ENCODE measurements around the gene MAST1.
A peak's percentile ranks its signal among the peaks of the same experiment; 100 is the strongest.

MAST1 gene

DNA sequence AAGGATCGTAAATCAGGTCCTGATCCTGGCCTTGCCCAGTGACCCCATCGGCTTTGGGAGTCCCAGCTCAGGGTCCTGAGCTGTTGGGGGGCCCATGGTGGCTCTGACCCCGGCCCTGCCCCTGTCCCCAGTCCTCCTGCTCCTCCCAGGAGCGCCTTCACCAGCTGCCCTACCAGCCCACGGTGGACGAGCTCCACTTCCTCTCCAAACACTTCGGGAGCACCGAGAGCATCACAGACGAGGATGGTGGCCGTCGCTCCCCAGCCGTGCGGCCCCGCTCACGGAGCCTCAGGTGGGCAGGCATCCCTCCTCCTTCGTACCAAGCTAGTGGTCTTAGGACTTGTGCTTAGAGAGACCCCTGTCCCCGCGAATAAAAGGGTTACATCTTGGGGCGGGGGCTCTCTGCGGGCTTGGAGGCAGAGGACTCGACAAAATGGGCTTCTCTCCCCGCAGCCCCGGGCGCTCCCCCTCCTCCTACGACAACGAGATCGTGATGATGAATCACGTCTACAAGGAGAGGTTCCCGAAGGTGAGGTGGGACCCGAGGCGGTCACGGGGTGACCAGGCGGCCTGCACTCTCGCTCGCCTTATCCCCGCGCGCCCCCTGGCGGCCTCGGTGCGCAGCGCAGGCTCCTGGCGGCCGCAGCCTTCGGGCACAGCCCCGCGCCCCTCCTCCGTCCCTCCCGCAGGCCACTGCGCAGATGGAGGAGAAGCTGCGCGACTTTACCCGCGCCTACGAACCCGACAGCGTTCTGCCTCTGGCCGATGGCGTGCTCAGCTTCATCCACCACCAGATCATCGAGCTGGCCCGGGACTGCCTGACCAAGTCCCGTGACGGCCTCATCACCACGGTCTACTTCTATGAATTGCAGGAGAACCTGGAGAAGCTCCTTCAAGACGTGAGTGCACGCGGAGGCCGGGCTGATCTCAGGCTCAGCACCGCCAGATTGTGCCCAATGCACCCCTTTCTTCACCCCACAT is 9.1 kb downstream of the MAST1 start (continued):
- TF ChIP-seq, protein P1, sequence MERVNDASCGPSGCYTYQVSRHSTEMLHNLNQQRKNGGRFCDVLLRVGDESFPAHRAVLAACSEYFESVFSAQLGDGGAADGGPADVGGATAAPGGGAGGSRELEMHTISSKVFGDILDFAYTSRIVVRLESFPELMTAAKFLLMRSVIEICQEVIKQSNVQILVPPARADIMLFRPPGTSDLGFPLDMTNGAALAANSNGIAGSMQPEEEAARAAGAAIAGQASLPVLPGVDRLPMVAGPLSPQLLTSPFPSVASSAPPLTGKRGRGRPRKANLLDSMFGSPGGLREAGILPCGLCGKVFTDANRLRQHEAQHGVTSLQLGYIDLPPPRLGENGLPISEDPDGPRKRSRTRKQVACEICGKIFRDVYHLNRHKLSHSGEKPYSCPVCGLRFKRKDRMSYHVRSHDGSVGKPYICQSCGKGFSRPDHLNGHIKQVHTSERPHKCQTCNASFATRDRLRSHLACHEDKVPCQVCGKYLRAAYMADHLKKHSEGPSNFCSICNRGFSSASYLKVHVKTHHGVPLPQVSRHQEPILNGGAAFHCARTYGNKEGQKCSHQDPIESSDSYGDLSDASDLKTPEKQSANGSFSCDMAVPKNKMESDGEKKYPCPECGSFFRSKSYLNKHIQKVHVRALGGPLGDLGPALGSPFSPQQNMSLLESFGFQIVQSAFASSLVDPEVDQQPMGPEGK (tag by site-specific recombination; IDR thresholded peaks at IDR 0.05), result peak; percentile 59
- TF ChIP-seq ZNF24 (tag by site-specific recombination; IDR thresholded peaks at IDR 0.05) (no peak), ZBTB17 (tag by site-specific recombination; IDR thresholded peaks at IDR 0.05) (peak; percentile 72), SP7 (tag by site-specific recombination; IDR thresholded peaks at IDR 0.05) (peak; percentile 73), ZBTB1 (tag by site-specific recombination; IDR thresholded peaks at IDR 0.05) (no peak), ZNF335 (tag by site-specific recombination; conservative IDR thresholded peaks at IDR 0.05) (0 out of 2 replicates have a peak, but pooled peaks have one; percentile 22), BCL11A (tag by site-specific recombination; IDR thresholded peaks at IDR 0.05; ENCODE audit: low read depth) (peak; percentile 51; the same call in 1 of the 2 replicates), ZNF366 (tag by site-specific recombination; conservative IDR thresholded peaks at IDR 0.05) (no peak), BCL11B (tag by site-specific recombination; IDR thresholded peaks at IDR 0.05; ENCODE audit: low read depth) (peak; percentile 47; the same call in 1 of the 2 replicates), ZNF707 (tag by site-specific recombination; IDR thresholded peaks at IDR 0.05) (no peak), ZNF221 (tag by site-specific recombination; IDR thresholded peaks at IDR 0.05; ENCODE audit: borderline replicate concordance) (no peak), KLF9 (tag by site-specific recombination; IDR thresholded peaks at IDR 0.05; ENCODE audit: low read depth) (peak; percentile 42; the same call in 1 of the 2 replicates), ZNF341 (tag by site-specific recombination; IDR thresholded peaks at IDR 0.05; ENCODE audit: low read depth) (no peak), ZNF202 (tag by site-specific recombination; IDR thresholded peaks at IDR 0.05; ENCODE audit: borderline replicate concordance) (no peak), ZFP69B (tag by site-specific recombination; IDR thresholded peaks at IDR 0.05) (peak; percentile 97), ZFHX2 (tag by site-specific recombination; conservative IDR thresholded peaks at IDR 0.05) (peak; percentile 53), ZNF121 (tag by site-specific recombination; IDR thresholded peaks at IDR 0.05) (no peak), ZIC2 (tag by site-specific recombination; IDR thresholded peaks at IDR 0.05) (no peak), GFI1B (tag by site-specific recombination; IDR thresholded peaks at IDR 0.05) (no peak), ZNF112 (tag by site-specific recombination; IDR thresholded peaks at IDR 0.05) (no peak), PRDM1 (tag by site-specific recombination; IDR thresholded peaks at IDR 0.05) (0 out of 2 replicates have a peak, but pooled peaks have one; percentile 31), KLF8 (tag by site-specific recombination; IDR thresholded peaks at IDR 0.05) (peak; percentile 66; the same call in 1 of the 2 replicates), OVOL3 (tag by site-specific recombination; IDR thresholded peaks at IDR 0.05) (no peak), ZNF324 (tag by site-specific recombination; IDR thresholded peaks at IDR 0.05) (peak; percentile 47; the same call in 1 of the 2 replicates)
- TF ChIP-seq, protein P2, sequence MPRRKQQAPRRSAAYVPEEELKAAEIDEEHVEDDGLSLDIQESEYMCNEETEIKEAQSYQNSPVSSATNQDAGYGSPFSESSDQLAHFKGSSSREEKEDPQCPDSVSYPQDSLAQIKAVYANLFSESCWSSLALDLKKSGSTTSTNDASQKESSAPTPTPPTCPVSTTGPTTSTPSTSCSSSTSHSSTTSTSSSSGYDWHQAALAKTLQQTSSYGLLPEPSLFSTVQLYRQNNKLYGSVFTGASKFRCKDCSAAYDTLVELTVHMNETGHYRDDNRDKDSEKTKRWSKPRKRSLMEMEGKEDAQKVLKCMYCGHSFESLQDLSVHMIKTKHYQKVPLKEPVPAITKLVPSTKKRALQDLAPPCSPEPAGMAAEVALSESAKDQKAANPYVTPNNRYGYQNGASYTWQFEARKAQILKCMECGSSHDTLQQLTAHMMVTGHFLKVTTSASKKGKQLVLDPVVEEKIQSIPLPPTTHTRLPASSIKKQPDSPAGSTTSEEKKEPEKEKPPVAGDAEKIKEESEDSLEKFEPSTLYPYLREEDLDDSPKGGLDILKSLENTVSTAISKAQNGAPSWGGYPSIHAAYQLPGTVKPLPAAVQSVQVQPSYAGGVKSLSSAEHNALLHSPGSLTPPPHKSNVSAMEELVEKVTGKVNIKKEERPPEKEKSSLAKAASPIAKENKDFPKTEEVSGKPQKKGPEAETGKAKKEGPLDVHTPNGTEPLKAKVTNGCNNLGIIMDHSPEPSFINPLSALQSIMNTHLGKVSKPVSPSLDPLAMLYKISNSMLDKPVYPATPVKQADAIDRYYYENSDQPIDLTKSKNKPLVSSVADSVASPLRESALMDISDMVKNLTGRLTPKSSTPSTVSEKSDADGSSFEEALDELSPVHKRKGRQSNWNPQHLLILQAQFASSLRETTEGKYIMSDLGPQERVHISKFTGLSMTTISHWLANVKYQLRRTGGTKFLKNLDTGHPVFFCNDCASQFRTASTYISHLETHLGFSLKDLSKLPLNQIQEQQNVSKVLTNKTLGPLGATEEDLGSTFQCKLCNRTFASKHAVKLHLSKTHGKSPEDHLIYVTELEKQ (tag by site-specific recombination; IDR thresholded peaks at IDR 0.05; ENCODE audit: borderline replicate concordance), result no peak
- TF ChIP-seq, protein P3, sequence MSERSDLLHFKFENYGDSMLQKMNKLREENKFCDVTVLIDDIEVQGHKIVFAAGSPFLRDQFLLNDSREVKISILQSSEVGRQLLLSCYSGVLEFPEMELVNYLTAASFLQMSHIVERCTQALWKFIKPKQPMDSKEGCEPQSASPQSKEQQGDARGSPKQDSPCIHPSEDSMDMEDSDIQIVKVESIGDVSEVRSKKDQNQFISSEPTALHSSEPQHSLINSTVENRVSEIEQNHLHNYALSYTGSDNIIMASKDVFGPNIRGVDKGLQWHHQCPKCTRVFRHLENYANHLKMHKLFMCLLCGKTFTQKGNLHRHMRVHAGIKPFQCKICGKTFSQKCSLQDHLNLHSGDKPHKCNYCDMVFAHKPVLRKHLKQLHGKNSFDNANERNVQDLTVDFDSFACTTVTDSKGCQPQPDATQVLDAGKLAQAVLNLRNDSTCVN (tag by site-specific recombination; optimal IDR thresholded peaks at IDR 0.05), result peak; percentile 71
- TF ChIP-seq, protein P4, sequence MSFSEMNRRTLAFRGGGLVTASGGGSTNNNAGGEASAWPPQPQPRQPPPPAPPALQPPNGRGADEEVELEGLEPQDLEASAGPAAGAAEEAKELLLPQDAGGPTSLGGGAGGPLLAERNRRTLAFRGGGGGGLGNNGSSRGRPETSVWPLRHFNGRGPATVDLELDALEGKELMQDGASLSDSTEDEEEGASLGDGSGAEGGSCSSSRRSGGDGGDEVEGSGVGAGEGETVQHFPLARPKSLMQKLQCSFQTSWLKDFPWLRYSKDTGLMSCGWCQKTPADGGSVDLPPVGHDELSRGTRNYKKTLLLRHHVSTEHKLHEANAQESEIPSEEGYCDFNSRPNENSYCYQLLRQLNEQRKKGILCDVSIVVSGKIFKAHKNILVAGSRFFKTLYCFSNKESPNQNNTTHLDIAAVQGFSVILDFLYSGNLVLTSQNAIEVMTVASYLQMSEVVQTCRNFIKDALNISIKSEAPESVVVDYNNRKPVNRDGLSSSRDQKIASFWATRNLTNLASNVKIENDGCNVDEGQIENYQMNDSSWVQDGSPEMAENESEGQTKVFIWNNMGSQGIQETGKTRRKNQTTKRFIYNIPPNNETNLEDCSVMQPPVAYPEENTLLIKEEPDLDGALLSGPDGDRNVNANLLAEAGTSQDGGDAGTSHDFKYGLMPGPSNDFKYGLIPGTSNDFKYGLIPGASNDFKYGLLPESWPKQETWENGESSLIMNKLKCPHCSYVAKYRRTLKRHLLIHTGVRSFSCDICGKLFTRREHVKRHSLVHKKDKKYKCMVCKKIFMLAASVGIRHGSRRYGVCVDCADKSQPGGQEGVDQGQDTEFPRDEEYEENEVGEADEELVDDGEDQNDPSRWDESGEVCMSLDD (tag by site-specific recombination; IDR thresholded peaks at IDR 0.05), result peak; percentile 58; the same call in 1 of the 2 replicates
- TF ChIP-seq, protein P5, sequence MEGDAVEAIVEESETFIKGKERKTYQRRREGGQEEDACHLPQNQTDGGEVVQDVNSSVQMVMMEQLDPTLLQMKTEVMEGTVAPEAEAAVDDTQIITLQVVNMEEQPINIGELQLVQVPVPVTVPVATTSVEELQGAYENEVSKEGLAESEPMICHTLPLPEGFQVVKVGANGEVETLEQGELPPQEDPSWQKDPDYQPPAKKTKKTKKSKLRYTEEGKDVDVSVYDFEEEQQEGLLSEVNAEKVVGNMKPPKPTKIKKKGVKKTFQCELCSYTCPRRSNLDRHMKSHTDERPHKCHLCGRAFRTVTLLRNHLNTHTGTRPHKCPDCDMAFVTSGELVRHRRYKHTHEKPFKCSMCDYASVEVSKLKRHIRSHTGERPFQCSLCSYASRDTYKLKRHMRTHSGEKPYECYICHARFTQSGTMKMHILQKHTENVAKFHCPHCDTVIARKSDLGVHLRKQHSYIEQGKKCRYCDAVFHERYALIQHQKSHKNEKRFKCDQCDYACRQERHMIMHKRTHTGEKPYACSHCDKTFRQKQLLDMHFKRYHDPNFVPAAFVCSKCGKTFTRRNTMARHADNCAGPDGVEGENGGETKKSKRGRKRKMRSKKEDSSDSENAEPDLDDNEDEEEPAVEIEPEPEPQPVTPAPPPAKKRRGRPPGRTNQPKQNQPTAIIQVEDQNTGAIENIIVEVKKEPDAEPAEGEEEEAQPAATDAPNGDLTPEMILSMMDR (tag by site-specific recombination; IDR thresholded peaks at IDR 0.05), result peak; percentile 97
